GM12891 (cell line): ENCODE data around the gene GNG2.

Experiments used
- DNase-seq: peaks from one replicate; pipeline ENCODE4 v3.0.0; 2011; ENCODE audit warnings: low spot score; ENCODE audit not compliant: insufficient read length
- FAIRE-seq: peaks from 2 replicates; lab custom pipeline; 2011; peaks lifted over from hg19 to GRCh38; lab: Jason Lieb, UNC
- PAX5 ChIP-seq: IDR thresholded peaks from 2 replicates; pipeline ENCODE4 v1.6.1; 2011; ENCODE audit warnings: low read length, moderate library complexity, mild to moderate bottlenecking; ENCODE audit not compliant: insufficient read depth, severe bottlenecking
- POLR2A ChIP-seq: IDR thresholded peaks from 2 replicates; pipeline ENCODE4 v1.6.1; 2011; ENCODE audit warnings: low read depth, low read length, control low read depth
- POLR2AphosphoS5 ChIP-seq: IDR thresholded peaks from 2 replicates; pipeline ENCODE4 v1.6.1; 2011; ENCODE audit warnings: low read depth, low read length, control low read depth
- POU2F2 ChIP-seq: IDR thresholded peaks from 2 replicates; pipeline ENCODE4 v1.6.1; 2011; ENCODE audit warnings: low read depth, mild to moderate bottlenecking, control low read depth, low read length, moderate library complexity
- SPI1 ChIP-seq: IDR thresholded peaks from 2 replicates; pipeline ENCODE4 v1.6.1; 2011; ENCODE audit warnings: low read depth, low read length, control low read depth
- TAF1 ChIP-seq: IDR thresholded peaks from 2 replicates; pipeline ENCODE4 v1.6.1; 2011; ENCODE audit warnings: low read depth, low read length, control low read depth

GNG2 gene

GRCh38 chr14:51828017-51828797 lies 32.2 kb upstream of the GNG2 start:
- FAIRE-seq (peak; percentile 72), DNase-seq (no peak)

GRCh38 chr14:51834240-51834639 lies 26.2 kb upstream of the GNG2 start:
- no peak for DNase-seq
- TF ChIP-seq PAX5 (no peak), POU2F2 (no peak)
- FAIRE-seq, result no peak

More at GRCh38 chr14:51828017-51828797, 32.2 kb upstream of the GNG2 start:
- no peak for TF ChIP-seq POLR2A
- no peak for TF ChIP-seq POU2F2
- no peak for TF ChIP-seq TAF1
- TF ChIP-seq PAX5, result no peak
- TF ChIP-seq SPI1, result no peak
- TF ChIP-seq POLR2AphosphoS5, result no peak

GRCh38 chr14:51836417-51836816 lies 24.0 kb upstream of the GNG2 start:
- no peak for FAIRE-seq
- TF ChIP-seq POU2F2, result no peak
- no peak for TF ChIP-seq PAX5
- TF ChIP-seq SPI1, result no peak
- TF ChIP-seq POLR2AphosphoS5, result no peak
- TF ChIP-seq POLR2A, result no peak
- TF ChIP-seq TAF1, result no peak
- DNase-seq, result no peak

GRCh38 chr14:51844081-51844881 lies 16.1 kb upstream of the GNG2 start:
- no peak for DNase-seq
- peak; percentile 83 for TF ChIP-seq PAX5
- TF ChIP-seq POU2F2, result 0 out of 2 replicates have a peak, but pooled peaks have one; percentile 14
- TF ChIP-seq POLR2A, result no peak
- no peak for TF ChIP-seq POLR2AphosphoS5
- no peak for TF ChIP-seq TAF1
- peak; percentile 95 for TF ChIP-seq SPI1
- peak; percentile 77 for FAIRE-seq

- FAIRE-seq (peak; percentile 79), DNase-seq (no peak)
- TF ChIP-seq SPI1 (no peak), POU2F2 (no peak), TAF1 (no peak), PAX5 (no peak), POLR2A (no peak), POLR2AphosphoS5 (no peak)
Measured at GRCh38 chr14:51845811-51846210, 14.6 kb upstream of the GNG2 start.

GRCh38 chr14:51846631-51847488 lies 13.6 kb upstream of the GNG2 start:
- DNase-seq (no peak), FAIRE-seq (peak; percentile 95)
- TF ChIP-seq POLR2AphosphoS5 (peak; percentile 67), SPI1 (peak; percentile 78), POLR2A (peak; percentile 75), POU2F2 (peak; percentile 31; the same call in 1 of the 2 replicates), TAF1 (peak; percentile 42; the same call in 1 of the 2 replicates), PAX5 (no peak)

GRCh38 chr14:51847489-51847796 lies 13.0 kb upstream of the GNG2 start:
- TF ChIP-seq POLR2A, result 0 out of 2 replicates have a peak, but pooled peaks have one; percentile 4
- TF ChIP-seq SPI1, result no peak
- DNase-seq (no peak), FAIRE-seq (no peak)

- FAIRE-seq (peak; percentile 88), DNase-seq (no peak)
- TF ChIP-seq TAF1 (no peak), POLR2AphosphoS5 (no peak), POLR2A (no peak; the same call in 1 of the 2 replicates), SPI1 (no peak), POU2F2 (no peak), PAX5 (no peak)
Measured at GRCh38 chr14:51848120-51848519, 12.3 kb upstream of the GNG2 start.

GRCh38 chr14:51849097-51849496 lies 11.3 kb upstream of the GNG2 start:
- peak; percentile 74 for FAIRE-seq
- TF ChIP-seq POLR2A (no peak), POLR2AphosphoS5 (no peak), TAF1 (no peak), PAX5 (no peak), SPI1 (no peak), POU2F2 (no peak)
- DNase-seq, result no peak
